HG03045 (cell line): ENCODE measurements around the gene SMPDL3B.

Source experiments
- ATAC-seq: cut with Tn5 transposase; IDR thresholded peaks from one replicate; pipeline ENCODE4 v1.9.1; 2021; ENCODE audit warnings: mild to moderate bottlenecking, moderate library complexity; ENCODE audit not compliant: unreplicated experiment

Gene SMPDL3B

GRCh38 chr1:27934818-27935549, at the start of gene SMPDL3B:
Gene SMPDL3B (plus strand): TSS chr1:27935000. CDS start chr1:27935184, 184 bp downstream.
- ATAC-seq = no peak

GRCh38 chr1:27885114-27885528, 49.7 kb upstream of the SMPDL3B start:
- no peak for ATAC-seq

- ATAC-seq = no peak
Observed at GRCh38 chr1:27885621-27886352, 49.0 kb upstream of the SMPDL3B start.

GRCh38 chr1:27886353-27886679, 48.5 kb upstream of the SMPDL3B start:
- ATAC-seq = no peak

- ATAC-seq = no peak
Observed at GRCh38 chr1:27886744-27887143, 48.1 kb upstream of the SMPDL3B start.

- no peak for ATAC-seq
Observed at GRCh38 chr1:27887215-27888021, 47.4 kb upstream of the SMPDL3B start.

- no peak for ATAC-seq
Observed at GRCh38 chr1:27889506-27889905, 45.3 kb upstream of the SMPDL3B start.

- ATAC-seq = no peak
Observed at GRCh38 chr1:27891196-27891889, 43.5 kb upstream of the SMPDL3B start.

GRCh38 chr1:27894521-27894920, 40.3 kb upstream of the SMPDL3B start:
- ATAC-seq = no peak

GRCh38 chr1:27906759-27907158, 28.0 kb upstream of the SMPDL3B start:
- no peak for ATAC-seq

GRCh38 chr1:27912429-27912828, 22.4 kb upstream of the SMPDL3B start:
- ATAC-seq = no peak

- ATAC-seq = no peak
Observed at GRCh38 chr1:27915082-27915575, 19.7 kb upstream of the SMPDL3B start.

- ATAC-seq = no peak
Observed at GRCh38 chr1:27922272-27922671, 12.5 kb upstream of the SMPDL3B start.

- ATAC-seq = no peak
Observed at GRCh38 chr1:27928216-27928954, 6.4 kb upstream of the SMPDL3B start.

- ATAC-seq = no peak
Observed at GRCh38 chr1:27931184-27931583, 3.6 kb upstream of the SMPDL3B start.

- no peak for ATAC-seq
Observed at GRCh38 chr1:27931759-27932158, 3.0 kb upstream of the SMPDL3B start.

GRCh38 chr1:27935721-27936120, 921 bp downstream of the SMPDL3B start:
- no peak for ATAC-seq

GRCh38 chr1:27936370-27936769, 1.6 kb downstream of the SMPDL3B start:
- ATAC-seq = no peak

- ATAC-seq = no peak
Observed at GRCh38 chr1:27937524-27937836, 2.7 kb downstream of the SMPDL3B start.

- no peak for ATAC-seq
Observed at GRCh38 chr1:27938488-27938887, 3.7 kb downstream of the SMPDL3B start.
